BE2C (cell line): ENCODE results near the gene SIRPA.

Experiments used
- DNase-seq: peaks from one replicate; pipeline ENCODE4 v3.0.0-alpha.2; 2020
- H3K27me3 ChIP-seq: fragments of 250-450 bp; sonication (Bioruptor Pico); 2 replicates; pipeline ENCODE4 v1.5.1; 2020; ENCODE audit warnings: mild to moderate bottlenecking
- H3K36me3 ChIP-seq: fragments of 250-450 bp; sonication (Bioruptor Pico); 2 replicates; pipeline ENCODE4 v1.5.1; 2020; ENCODE audit warnings: mild to moderate bottlenecking
- H3K4me1 ChIP-seq: fragments of 250-450 bp; sonication (Bioruptor Pico); 2 replicates; pipeline ENCODE4 v1.5.1; 2020
- H3K4me3 ChIP-seq: 2 replicates; pipeline ENCODE4 v1.5.1; 2011; ENCODE audit warnings: low read depth, low read length
- H3K9me3 ChIP-seq: fragments of 250-450 bp; sonication (Bioruptor Pico); 2 replicates; pipeline ENCODE4 v1.5.1; 2020
- CTCF ChIP-seq: IDR thresholded peaks from 2 replicates; pipeline ENCODE4 v1.5.1; 2012; ENCODE audit warnings: mild to moderate bottlenecking, low read depth, low read length

SIRPA gene

GRCh38 chr20:1851396-1851795, 43.8 kb upstream of the SIRPA start:
- no peak for TF ChIP-seq CTCF
- DNase-seq = no peak
- H3K36me3 ChIP-seq = no peaks in the 10 kb centered on the region
- no peaks in the 10 kb centered on the region for H3K27me3 ChIP-seq
- H3K4me1 ChIP-seq = no peaks in the 10 kb centered on the region
- H3K9me3 ChIP-seq = no peaks in the 10 kb centered on the region
- H3K4me3 ChIP-seq = no peak overlapping the region

- no peak for TF ChIP-seq CTCF
- Histone ChIP-seq H3K9me3 (no peaks in the 10 kb centered on the region), H3K4me3 (no peak overlapping the region), H3K27me3 (no peaks in the 10 kb centered on the region), H3K4me1 (no peaks in the 10 kb centered on the region), H3K36me3 (no peaks in the 10 kb centered on the region)
- no peak for DNase-seq
Observed at GRCh38 chr20:1853473-1853872, 41.7 kb upstream of the SIRPA start.

- no peak for DNase-seq
- TF ChIP-seq CTCF = no peak
Observed at GRCh38 chr20:1854246-1854645, 41.0 kb upstream of the SIRPA start.

GRCh38 chr20:1855109-1855508, 40.1 kb upstream of the SIRPA start:
- DNase-seq = no peak
- H3K4me1 ChIP-seq = no peaks in the 10 kb centered on the region

More at GRCh38 chr20:1854246-1854645, 41.0 kb upstream of the SIRPA start:
- Histone ChIP-seq H3K9me3 (no peaks in the 10 kb centered on the region), H3K4me3 (no peak overlapping the region), H3K27me3 (no peaks in the 10 kb centered on the region), H3K4me1 (no peaks in the 10 kb centered on the region), H3K36me3 (no peaks in the 10 kb centered on the region)

GRCh38 chr20:1855690-1856089, 39.5 kb upstream of the SIRPA start:
- TF ChIP-seq CTCF = no peak
- no peak for DNase-seq
- H3K9me3 ChIP-seq = no peaks in the 10 kb centered on the region
- H3K4me3 ChIP-seq = no peak overlapping the region
- no peaks in the 10 kb centered on the region for H3K27me3 ChIP-seq
- no peaks in the 10 kb centered on the region for H3K4me1 ChIP-seq
- H3K36me3 ChIP-seq = no peaks in the 10 kb centered on the region

More at GRCh38 chr20:1855109-1855508, 40.1 kb upstream of the SIRPA start:
- Histone ChIP-seq H3K9me3 (no peaks in the 10 kb centered on the region), H3K27me3 (no peaks in the 10 kb centered on the region), H3K36me3 (no peaks in the 10 kb centered on the region), H3K4me3 (no peak overlapping the region)
- TF ChIP-seq CTCF = no peak

- Histone ChIP-seq H3K4me1 (no peaks in the 10 kb centered on the region), H3K36me3 (no peaks in the 10 kb centered on the region), H3K27me3 (no peaks in the 10 kb centered on the region), H3K4me3 (no peak overlapping the region), H3K9me3 (no peaks in the 10 kb centered on the region)
- TF ChIP-seq CTCF = no peak
- no peak for DNase-seq
Observed at GRCh38 chr20:1856424-1856823, 38.8 kb upstream of the SIRPA start.
